ENCODE results near the gene NMT2.

The NMT2 gene

DNA sequence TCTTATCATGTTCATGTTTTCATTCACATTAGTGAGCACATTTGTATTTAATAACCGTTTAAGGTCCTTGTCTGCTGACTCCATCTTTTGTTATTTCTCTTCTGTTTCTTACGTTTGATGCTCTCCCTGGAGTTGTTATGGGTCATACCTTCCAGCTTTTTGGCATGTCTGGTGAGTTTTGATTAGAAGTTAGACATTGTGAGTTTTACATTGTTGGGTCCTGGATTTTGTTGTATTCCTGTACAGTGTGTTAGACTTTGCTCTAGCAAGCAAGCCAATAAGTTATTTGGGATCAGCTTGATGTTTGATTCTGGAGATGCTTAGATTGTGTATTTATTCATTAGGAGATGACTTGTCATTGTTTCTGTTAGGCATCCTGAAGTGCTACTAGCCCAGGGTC lies 107.9 kb downstream of the NMT2 start:
- no peak for DNase-seq (ENCODE audit: low read depth)
- no peak overlapping the region for H3K4me3 ChIP-seq (ENCODE audit: control insufficient read depth, low read depth, low read length)
- TF ChIP-seq CTCF (conservative IDR thresholded peaks at IDR 0.05; ENCODE audit: control insufficient read depth, insufficient read depth, low read depth, low read length): no peak

DNA sequence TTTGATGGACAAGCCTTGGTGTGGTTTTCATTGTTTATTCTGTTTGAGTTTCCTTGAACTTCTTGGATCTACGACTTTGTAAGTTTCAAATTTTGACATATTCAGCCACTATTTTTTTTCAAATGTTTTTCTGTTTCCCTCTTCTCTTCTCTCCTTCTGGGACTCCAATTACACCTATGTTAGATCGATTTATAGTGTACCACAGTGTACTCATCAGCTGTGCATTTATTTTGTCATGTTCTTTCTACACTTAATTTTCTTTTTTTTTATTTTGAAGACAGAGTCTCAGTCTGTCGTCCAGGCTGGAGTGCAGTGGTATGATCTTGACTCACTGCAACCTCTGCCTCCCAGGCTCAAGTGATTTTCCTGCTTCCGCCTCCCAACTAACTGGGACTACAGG lies 108.6 kb downstream of the NMT2 start:
- no peak for TF ChIP-seq CTCF (conservative IDR thresholded peaks at IDR 0.05; ENCODE audit: control insufficient read depth, insufficient read depth, low read depth, low read length)
- DNase-seq (ENCODE audit: low read depth): no peak

DNA sequence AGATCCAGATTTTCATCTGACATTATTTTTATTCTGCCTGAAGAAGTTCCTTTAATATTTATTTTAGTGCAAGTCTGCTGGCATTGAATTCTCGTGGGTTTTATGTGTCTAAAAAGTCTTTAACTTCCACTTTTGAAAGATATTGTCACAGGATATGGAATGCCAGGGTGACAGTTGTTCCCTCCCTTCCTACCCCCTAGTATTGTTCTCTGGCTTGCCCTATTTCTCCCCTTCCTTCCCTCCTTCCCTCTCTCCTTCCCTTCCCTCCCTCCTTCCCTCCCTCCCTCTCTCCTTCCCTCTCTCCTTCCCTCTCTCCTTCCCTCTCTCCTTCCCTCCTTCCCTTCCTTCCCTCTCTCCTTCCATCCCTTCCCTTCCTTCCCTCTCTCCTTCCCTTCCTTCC lies 109.8 kb downstream of the NMT2 start:
- TF ChIP-seq CTCF (conservative IDR thresholded peaks at IDR 0.05; ENCODE audit: control insufficient read depth, insufficient read depth, low read depth, low read length): no peak
- DNase-seq (ENCODE audit: low read depth): no peak
- no peak overlapping the region for H3K4me3 ChIP-seq (ENCODE audit: control insufficient read depth, low read depth, low read length)

More for the DNA sequence above, 108.6 kb downstream of the NMT2 start:
- no peak overlapping the region for H3K4me3 ChIP-seq (ENCODE audit: control insufficient read depth, low read depth, low read length)
